Neural cell (in vitro differentiated cells): Measurements from ENCODE around the gene HARS1.

Experiments
- CTCF ChIP-seq: fragments of 450-650 bp; IDR thresholded peaks from 2 replicates; pipeline ENCODE4 v1.5.1; 2014; ENCODE audit warnings: antibody characterized with exemption, mild to moderate bottlenecking, moderate library complexity; ENCODE audit not compliant: poor library complexity, severe bottlenecking
- RAD21 ChIP-seq: fragments of 450-650 bp; conservative IDR thresholded peaks from 2 replicates; pipeline ENCODE4 v1.6.1; 2014; ENCODE audit warnings: antibody characterized with exemption, mild to moderate bottlenecking, moderate library complexity

GRCh38 chr5:140664030-140664358 lies 27.2 kb downstream of the HARS1 start:
- TF ChIP-seq CTCF (no peak), RAD21 (no peak)
